ENCODE results near the gene CYP46A1.

CYP46A1 gene

DNA sequence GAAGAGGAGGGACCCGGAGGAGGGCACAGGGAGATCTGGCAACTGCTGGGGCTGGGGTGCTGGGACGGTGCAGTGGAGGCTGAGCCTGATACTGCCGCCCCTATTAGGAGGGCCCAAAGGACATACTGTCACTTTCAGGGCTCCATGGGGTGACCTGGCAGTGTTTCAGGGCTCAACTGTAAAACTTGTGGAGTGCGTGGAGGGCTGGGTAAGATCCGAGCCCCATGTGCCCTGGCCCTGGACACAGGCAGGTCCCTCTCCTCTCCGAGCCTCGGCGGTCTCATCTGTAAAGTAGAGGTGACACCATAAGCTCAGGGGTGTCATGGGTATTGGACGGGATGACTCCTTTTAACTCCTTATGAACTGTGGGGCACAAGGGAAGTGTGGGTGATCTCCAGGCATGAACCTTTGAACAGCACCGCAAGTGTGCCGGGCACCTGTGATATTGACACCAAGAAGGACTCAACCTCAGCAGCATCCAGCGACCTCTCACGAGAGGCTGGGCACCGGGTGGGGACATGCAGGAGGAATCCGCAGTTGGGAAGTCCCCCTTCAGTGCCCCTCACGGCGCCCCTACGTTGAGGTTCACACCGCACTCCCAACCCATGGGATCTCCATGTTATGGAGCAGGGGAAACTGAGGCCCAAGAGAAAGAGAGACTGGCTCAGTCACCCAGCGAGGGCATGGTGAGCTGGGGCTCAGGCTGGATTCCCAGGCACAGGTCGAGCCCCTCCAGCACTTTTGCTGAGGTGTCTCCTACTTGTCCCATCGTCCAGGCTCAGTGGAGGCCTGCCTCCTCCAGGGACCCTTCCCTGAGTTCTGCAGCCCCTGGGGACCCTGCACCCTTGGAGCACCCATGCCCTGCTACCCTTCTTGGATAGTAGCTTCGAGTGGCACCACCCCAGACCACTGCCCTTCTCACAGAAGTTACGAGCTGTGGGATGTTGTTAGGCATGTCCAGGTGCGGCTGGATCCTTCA is 58.7 kb downstream of the CYP46A1 start:
- no peaks in the 10 kb centered on the region for H3K27me3 ChIP-seq

DNA sequence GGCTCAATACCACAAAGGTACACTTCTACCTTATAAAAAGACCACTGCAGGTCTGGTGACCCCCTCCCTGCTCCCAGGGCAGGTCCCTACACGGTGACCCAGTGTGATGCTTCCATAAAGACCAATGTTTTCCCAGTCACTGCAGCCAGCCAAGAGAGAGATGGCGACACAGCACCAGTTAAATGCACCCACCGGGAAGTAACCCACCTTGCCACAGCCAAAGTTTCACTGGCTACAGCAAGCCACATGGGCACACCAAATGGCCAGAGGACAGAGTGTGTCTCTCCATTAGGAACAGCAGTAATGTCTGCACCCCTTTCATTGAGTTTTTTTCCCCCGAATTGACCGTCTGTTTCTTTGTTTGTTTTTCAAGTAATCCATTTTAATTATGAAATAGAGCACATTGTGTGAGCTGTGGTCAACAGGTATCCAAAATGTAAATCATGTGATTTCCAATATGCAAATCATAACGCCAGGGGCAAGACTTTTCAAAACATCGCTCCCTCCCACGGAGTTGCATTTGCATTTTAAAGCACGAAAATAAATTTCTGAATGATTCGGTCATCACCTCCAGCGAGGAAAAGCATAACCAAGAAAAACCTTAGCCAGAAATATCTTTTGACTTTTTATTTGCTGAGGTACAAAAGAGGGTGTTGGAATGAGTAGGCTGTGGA is 60.2 kb downstream of the CYP46A1 start:
- peaks cover 8% of the 10 kb centered on the region for H3K4me1 ChIP-seq
- no peaks in the 10 kb centered on the region for H3K27me3 ChIP-seq
- TF ChIP-seq, protein P1, sequence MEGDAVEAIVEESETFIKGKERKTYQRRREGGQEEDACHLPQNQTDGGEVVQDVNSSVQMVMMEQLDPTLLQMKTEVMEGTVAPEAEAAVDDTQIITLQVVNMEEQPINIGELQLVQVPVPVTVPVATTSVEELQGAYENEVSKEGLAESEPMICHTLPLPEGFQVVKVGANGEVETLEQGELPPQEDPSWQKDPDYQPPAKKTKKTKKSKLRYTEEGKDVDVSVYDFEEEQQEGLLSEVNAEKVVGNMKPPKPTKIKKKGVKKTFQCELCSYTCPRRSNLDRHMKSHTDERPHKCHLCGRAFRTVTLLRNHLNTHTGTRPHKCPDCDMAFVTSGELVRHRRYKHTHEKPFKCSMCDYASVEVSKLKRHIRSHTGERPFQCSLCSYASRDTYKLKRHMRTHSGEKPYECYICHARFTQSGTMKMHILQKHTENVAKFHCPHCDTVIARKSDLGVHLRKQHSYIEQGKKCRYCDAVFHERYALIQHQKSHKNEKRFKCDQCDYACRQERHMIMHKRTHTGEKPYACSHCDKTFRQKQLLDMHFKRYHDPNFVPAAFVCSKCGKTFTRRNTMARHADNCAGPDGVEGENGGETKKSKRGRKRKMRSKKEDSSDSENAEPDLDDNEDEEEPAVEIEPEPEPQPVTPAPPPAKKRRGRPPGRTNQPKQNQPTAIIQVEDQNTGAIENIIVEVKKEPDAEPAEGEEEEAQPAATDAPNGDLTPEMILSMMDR (IDR thresholded peaks at IDR 0.05; ENCODE audit: low read depth, low read length) = peak; percentile 21
- H3K36me3 ChIP-seq = no peaks in the 10 kb centered on the region
- H3K9me3 ChIP-seq = no peaks in the 10 kb centered on the region
- no peak overlapping the region for H3K4me3 ChIP-seq (ENCODE audit: low read depth, low read length)
- no peak for DNase-seq

More for the DNA sequence above, 58.7 kb downstream of the CYP46A1 start:
- H3K4me3 ChIP-seq (ENCODE audit: low read depth, low read length) = no peak overlapping the region
- no peaks in the 10 kb centered on the region for H3K9me3 ChIP-seq
- H3K36me3 ChIP-seq = no peaks in the 10 kb centered on the region
- H3K4me1 ChIP-seq = peaks cover 8% of the 10 kb centered on the region
- TF ChIP-seq, protein P1 (IDR thresholded peaks at IDR 0.05; ENCODE audit: low read depth, low read length) = no peak
- no peak for DNase-seq

DNA sequence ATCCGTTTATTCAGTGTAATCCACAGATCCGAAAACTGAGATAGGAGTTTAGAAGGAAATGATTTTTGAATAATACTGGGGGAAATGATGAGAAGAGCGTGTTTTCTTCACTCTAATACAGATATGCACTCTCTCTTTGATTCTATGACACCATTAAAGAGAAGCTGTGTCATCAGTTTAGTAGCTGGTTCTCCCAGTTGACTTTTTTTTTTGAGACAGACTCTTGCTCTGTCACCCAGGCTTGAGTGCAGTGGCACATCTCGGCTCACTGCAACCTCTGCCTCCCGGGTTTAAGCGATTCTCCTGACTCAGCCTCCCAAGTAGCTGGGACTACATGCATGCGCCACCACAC is 60.8 kb downstream of the CYP46A1 start:
- TF ChIP-seq, protein P1 (IDR thresholded peaks at IDR 0.05; ENCODE audit: low read depth, low read length) = no peak
- Histone ChIP-seq H3K9me3 (no peaks in the 10 kb centered on the region), H3K4me1 (peaks cover 8% of the 10 kb centered on the region), H3K36me3 (no peaks in the 10 kb centered on the region), H3K27me3 (no peaks in the 10 kb centered on the region), H3K4me3 (ENCODE audit: low read depth, low read length) (no peak overlapping the region)
- DNase-seq = no peak

DNA sequence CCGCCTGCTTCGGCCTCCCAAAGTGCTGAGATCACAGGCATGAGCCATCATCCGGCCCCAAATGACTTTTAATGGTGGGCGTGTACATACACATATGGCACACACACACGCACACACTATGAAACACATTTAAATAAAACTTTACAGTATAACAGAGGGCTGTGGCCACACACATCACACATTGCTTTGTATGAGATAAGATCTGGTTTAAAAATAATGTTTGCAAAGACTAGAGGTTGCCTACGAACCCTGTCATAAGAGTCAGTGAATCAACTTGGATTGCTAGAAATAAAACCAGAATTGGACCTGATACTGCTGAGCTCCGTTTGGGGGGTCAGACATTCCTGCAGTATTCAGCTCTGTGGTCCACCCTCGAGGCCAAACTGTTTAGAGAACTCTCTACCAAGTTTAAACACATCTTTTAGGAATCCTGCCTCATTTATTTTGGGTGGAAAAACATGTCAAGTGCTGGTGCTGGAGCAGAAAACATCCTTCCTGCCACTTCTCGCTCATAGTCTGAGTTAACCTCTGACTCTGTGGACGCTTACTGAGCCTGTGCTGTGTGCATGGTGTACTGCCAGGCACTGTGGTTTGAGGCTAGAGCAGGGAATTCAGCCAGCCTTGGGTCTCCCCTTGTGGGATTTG is 61.3 kb downstream of the CYP46A1 start:
- Histone ChIP-seq H3K36me3 (no peaks in the 10 kb centered on the region), H3K4me1 (peaks cover 10% of the 10 kb centered on the region), H3K9me3 (no peaks in the 10 kb centered on the region), H3K4me3 (ENCODE audit: low read depth, low read length) (no peak overlapping the region), H3K27me3 (no peaks in the 10 kb centered on the region)
- TF ChIP-seq, protein P1 (IDR thresholded peaks at IDR 0.05; ENCODE audit: low read depth, low read length) = no peak
- DNase-seq = no peak

DNA sequence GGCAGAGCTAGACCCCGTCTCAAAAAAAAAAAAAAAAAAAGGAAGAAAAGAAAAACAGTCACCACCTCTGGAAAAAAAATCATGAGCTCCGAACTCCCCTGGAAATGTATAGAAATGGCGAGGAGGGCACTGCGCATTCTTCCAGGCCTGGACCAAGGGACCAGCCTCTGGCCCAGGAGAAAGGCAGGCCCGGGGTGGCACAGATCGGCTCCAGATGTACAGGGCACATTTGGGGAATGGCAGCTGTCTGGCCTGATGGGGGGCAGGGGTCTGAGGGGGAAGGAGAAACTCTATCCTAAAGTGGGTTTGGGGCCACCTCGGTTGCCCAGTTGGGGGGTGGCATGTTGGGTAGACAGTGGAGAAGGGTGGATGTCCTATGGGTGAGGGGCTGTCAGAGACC is 63.1 kb downstream of the CYP46A1 start:
- TF ChIP-seq, protein P1 (IDR thresholded peaks at IDR 0.05; ENCODE audit: low read depth, low read length) = no peak
- DNase-seq = no peak
- Histone ChIP-seq H3K4me3 (ENCODE audit: low read depth, low read length) (peak overlapping the region; percentile 44), H3K4me1 (peaks cover 13% of the 10 kb centered on the region), H3K27me3 (no peaks in the 10 kb centered on the region), H3K36me3 (no peaks in the 10 kb centered on the region), H3K9me3 (no peaks in the 10 kb centered on the region)
